H9 (cell line): ENCODE measurements around the gene HLX. TPM values are rescaled to one million over a fixed set of nuclear protein-coding genes. Genes with fewer than 3 reads are reported as not detected.

Experiments used
- DNase-seq: peaks from one replicate; pipeline ENCODE4 v3.0.0-alpha.2; 2017
- H2AFZ ChIP-seq: one replicate; pipeline ENCODE4 v1.6.1; 2013; ENCODE audit warnings: mild to moderate bottlenecking, low read length, control low read depth, moderate library complexity
- H2AK5ac ChIP-seq: 2 replicates; pipeline ENCODE4 v1.6.1; 2013; ENCODE audit warnings: low read length, control low read depth, mixed read lengths; ENCODE audit not compliant: insufficient read length
- H2BK120ac ChIP-seq: one replicate; pipeline ENCODE4 v1.6.1; 2013; ENCODE audit warnings: low read depth, mild to moderate bottlenecking, low read length, control low read depth, inconsistent platforms; ENCODE audit not compliant: poor library complexity, severe bottlenecking
- H2BK12ac ChIP-seq: 2 replicates; pipeline ENCODE4 v1.6.1; 2013; ENCODE audit warnings: low read length, control low read depth, mixed read lengths, low read depth; ENCODE audit not compliant: insufficient read length
- H2BK15ac ChIP-seq: 2 replicates; pipeline ENCODE4 v1.6.1; 2013; ENCODE audit warnings: low read depth, low read length, control low read depth
- H2BK20ac ChIP-seq: one replicate; pipeline ENCODE4 v1.6.1; 2013; ENCODE audit warnings: low read depth, mild to moderate bottlenecking, low read length, control low read depth, inconsistent platforms; ENCODE audit not compliant: poor library complexity, severe bottlenecking
- H2BK5ac ChIP-seq: 2 replicates; pipeline ENCODE4 v1.6.1; 2013; ENCODE audit warnings: low read length, control low read depth, mixed read lengths; ENCODE audit not compliant: insufficient read length
- H3K14ac ChIP-seq: 2 replicates; pipeline ENCODE4 v1.6.1; 2013; ENCODE audit warnings: low read length, control low read depth; ENCODE audit not compliant: insufficient read depth
- H3K18ac ChIP-seq: 2 replicates; pipeline ENCODE4 v1.6.1; 2013; ENCODE audit warnings: low read depth, mild to moderate bottlenecking, mixed read lengths, low read length, control low read depth; ENCODE audit not compliant: insufficient read length
- H3K23ac ChIP-seq: 2 replicates; pipeline ENCODE4 v1.6.1; 2013; ENCODE audit warnings: low read length, control low read depth, mixed read lengths, low read depth; ENCODE audit not compliant: insufficient read length
- H3K23me2 ChIP-seq: 2 replicates; pipeline ENCODE4 v1.6.1; 2013; ENCODE audit warnings: low read depth, mild to moderate bottlenecking, mixed read lengths, low read length, control low read depth; ENCODE audit not compliant: insufficient read length, poor library complexity, severe bottlenecking
- H3K27ac ChIP-seq: 2 replicates; pipeline ENCODE4 v1.5.1; 2013; ENCODE audit warnings: low read length, control low read depth, mixed read lengths, low read depth; ENCODE audit not compliant: insufficient read length
- H3K27me3 ChIP-seq: 2 replicates; pipeline ENCODE4 v1.6.1; 2013; ENCODE audit warnings: low read length, control low read depth, inconsistent platforms; ENCODE audit not compliant: insufficient read depth
- H3K4ac ChIP-seq: 2 replicates; pipeline ENCODE4 v1.6.1; 2013; ENCODE audit warnings: low read depth, mild to moderate bottlenecking, control low read depth, inconsistent platforms, low read length, moderate library complexity
- H3K4me1 ChIP-seq: 2 replicates; pipeline ENCODE4 v1.6.1; 2013; ENCODE audit warnings: low read length, control low read depth, inconsistent platforms; ENCODE audit not compliant: insufficient read depth
- H3K4me2 ChIP-seq: 2 replicates; pipeline ENCODE4 v1.6.1; 2013; ENCODE audit warnings: low read length, control low read depth, mixed read lengths; ENCODE audit not compliant: insufficient read length, insufficient read depth
- H3K56ac ChIP-seq: 2 replicates; pipeline ENCODE4 v1.6.1; 2013; ENCODE audit warnings: low read depth, mild to moderate bottlenecking, mixed read lengths, low read length, control low read depth; ENCODE audit not compliant: insufficient read length
- H3K79me1 ChIP-seq: 2 replicates; pipeline ENCODE4 v1.6.1; 2013; ENCODE audit warnings: low read depth, mild to moderate bottlenecking, moderate library complexity, low read length, control low read depth, inconsistent platforms; ENCODE audit not compliant: insufficient read depth, poor library complexity, severe bottlenecking
- H3K79me2 ChIP-seq: 2 replicates; pipeline ENCODE4 v1.6.1; 2013; ENCODE audit warnings: low read length, control low read depth, inconsistent platforms; ENCODE audit not compliant: insufficient read depth
- H3K9ac ChIP-seq: 2 replicates; pipeline ENCODE4 v1.6.1; 2013; ENCODE audit warnings: low read length, control low read depth, mixed read lengths; ENCODE audit not compliant: insufficient read length; ENCODE audit errors: extremely low read depth
- H3K9me3 ChIP-seq: one replicate; pipeline ENCODE4 v1.6.1; 2013; ENCODE audit warnings: low read depth, low read length, inconsistent platforms; ENCODE audit not compliant: control insufficient read depth
- H3T11ph ChIP-seq: one replicate; pipeline ENCODE4 v1.6.1; 2013; ENCODE audit warnings: mild to moderate bottlenecking, low read length, control low read depth, inconsistent platforms
- H4K20me1 ChIP-seq: one replicate; pipeline ENCODE4 v1.6.1; 2013; ENCODE audit not compliant: control insufficient read depth, insufficient read length, insufficient read depth
- H4K5ac ChIP-seq: 2 replicates; pipeline ENCODE4 v1.6.1; 2013; ENCODE audit warnings: low read depth, mild to moderate bottlenecking, mixed read lengths, low read length, control low read depth; ENCODE audit not compliant: insufficient read length
- H4K8ac ChIP-seq: replicated peaks from 2 replicates; pipeline ENCODE4 v1.6.1; 2013; ENCODE audit warnings: low read length, control low read depth, mixed read lengths, low read depth; ENCODE audit not compliant: insufficient read length
- H4K91ac ChIP-seq: 2 replicates; pipeline ENCODE4 v1.6.1; 2013; ENCODE audit warnings: low read depth, mild to moderate bottlenecking, moderate library complexity, mixed read lengths, low read length, control low read depth; ENCODE audit not compliant: insufficient read length
- H3K27ac Mint-ChIP-seq, 3 experiments: 2 replicates in 2 of 3; 3 replicates in 1 of 3; pipeline ENCODE4 v1.8.0; 2020 to 2021; ENCODE audit warnings: mixed read lengths in 3 of 3, mild to moderate bottlenecking in 1 of 3, moderate library complexity in 1 of 3
- H3K27me3 Mint-ChIP-seq: 2 replicates; pipeline ENCODE4 v1.8.0; 2021; ENCODE audit warnings: low read depth, mild to moderate bottlenecking, moderate library complexity, mixed read lengths
- H3K36me3 Mint-ChIP-seq, 3 experiments: 2 replicates in 2 of 3; 3 replicates in 1 of 3; pipeline ENCODE4 v1.8.0; 2020 to 2021; ENCODE audit warnings: low read depth in 3 of 3, mixed read lengths in 3 of 3; ENCODE audit not compliant: insufficient read depth in 1 of 3
- H3K4me1 Mint-ChIP-seq, 2 experiments: 2 replicates each; pipeline ENCODE4 v1.8.0; 2020; ENCODE audit warnings: mixed read lengths in 2 of 2
- H3K4me3 Mint-ChIP-seq, 2 experiments: 2 replicates in 1 of 2; 3 replicates in 1 of 2; pipeline ENCODE4 v1.8.0; 2020 to 2021; ENCODE audit warnings: mild to moderate bottlenecking in 2 of 2, mixed read lengths in 2 of 2, moderate library complexity in 1 of 2
- H3K9me3 Mint-ChIP-seq, 2 experiments: 2 replicates in 1 of 2; 3 replicates in 1 of 2; pipeline ENCODE4 v1.8.0; 2020; ENCODE audit warnings: mild to moderate bottlenecking in 2 of 2, mixed read lengths in 2 of 2, moderate library complexity in 1 of 2
- WGBS: extraction: QIAGEN DNeasy Blood & Tissue Kit; methylation state at CpG from one replicate; pipeline ENCODE4 v1.1.7; 2013; ENCODE audit warnings: missing lambda C conversion rate, low lambda C conversion rate, mixed read lengths; ENCODE audit not compliant: insufficient read length; ENCODE audit errors: extremely low coverage; 5-methylcytosine and 5-hydroxymethylcytosine counted together
- total RNA-seq: library from RNA; stranded (reverse); gene quantifications from 2 replicates; pipeline ENCODE4 v1.2.1, GENCODE V29; 2021
- TF ChIP-seq, protein P1 (sequence below): fragments of 200-600 bp; sonication (generic); conservative IDR thresholded peaks from 3 replicates; pipeline ENCODE4 v1.8.0; 2021; ENCODE audit warnings: antibody characterized with exemption, mild to moderate bottlenecking

The HLX gene
- total RNA-seq, 1 experiment from 2014 or later = 0.37 TPM

- Histone ChIP-seq H3K4me1 (no peaks in the 10 kb centered on the region), H3K23ac (no peak overlapping the region), H3K56ac (no peak overlapping the region), H3K9me3 (no peaks in the 10 kb centered on the region), H4K8ac (no peak overlapping the region), H4K20me1 (no peaks in the 10 kb centered on the region), H3K79me1 (no peaks in the 10 kb centered on the region), H3K27me3 (peaks cover 2% of the 10 kb centered on the region; the same call in 1 of the 2 replicates), H2BK15ac (no peak overlapping the region), H3K14ac (no peak overlapping the region), H3K18ac (no peak overlapping the region), H4K5ac (no peak overlapping the region), H2BK120ac (no peak overlapping the region), H4K91ac (no peak overlapping the region), H3K79me2 (no peaks in the 10 kb centered on the region), H3K4ac (no peak overlapping the region), H3K4me2 (no peak overlapping the region), H2BK5ac (no peak overlapping the region), H3K27ac (no peak overlapping the region), H3K9ac (no peak overlapping the region), H2BK12ac (no peak overlapping the region), H2AK5ac (no peak overlapping the region), H2AFZ (no peak overlapping the region), H2BK20ac (no peak overlapping the region), H3T11ph (no peak overlapping the region), H3K23me2 (no peaks in the 10 kb centered on the region)
- no peak for DNase-seq
- H3K27me3 Mint-ChIP-seq = peaks cover 47% of the 10 kb centered on the region
- no peak overlapping the region for H3K4me3 Mint-ChIP-seq
- no peaks in the 10 kb centered on the region for H3K9me3 Mint-ChIP-seq
- TF ChIP-seq, protein P1, sequence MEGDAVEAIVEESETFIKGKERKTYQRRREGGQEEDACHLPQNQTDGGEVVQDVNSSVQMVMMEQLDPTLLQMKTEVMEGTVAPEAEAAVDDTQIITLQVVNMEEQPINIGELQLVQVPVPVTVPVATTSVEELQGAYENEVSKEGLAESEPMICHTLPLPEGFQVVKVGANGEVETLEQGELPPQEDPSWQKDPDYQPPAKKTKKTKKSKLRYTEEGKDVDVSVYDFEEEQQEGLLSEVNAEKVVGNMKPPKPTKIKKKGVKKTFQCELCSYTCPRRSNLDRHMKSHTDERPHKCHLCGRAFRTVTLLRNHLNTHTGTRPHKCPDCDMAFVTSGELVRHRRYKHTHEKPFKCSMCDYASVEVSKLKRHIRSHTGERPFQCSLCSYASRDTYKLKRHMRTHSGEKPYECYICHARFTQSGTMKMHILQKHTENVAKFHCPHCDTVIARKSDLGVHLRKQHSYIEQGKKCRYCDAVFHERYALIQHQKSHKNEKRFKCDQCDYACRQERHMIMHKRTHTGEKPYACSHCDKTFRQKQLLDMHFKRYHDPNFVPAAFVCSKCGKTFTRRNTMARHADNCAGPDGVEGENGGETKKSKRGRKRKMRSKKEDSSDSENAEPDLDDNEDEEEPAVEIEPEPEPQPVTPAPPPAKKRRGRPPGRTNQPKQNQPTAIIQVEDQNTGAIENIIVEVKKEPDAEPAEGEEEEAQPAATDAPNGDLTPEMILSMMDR = peak; percentile 49; the same call in 2 of the 3 replicates
- peaks cover 7% of the 10 kb centered on the region in 2 experiments for H3K4me1 Mint-ChIP-seq
- no CpG with 5 or more reads among the region's 2 CpGs for WGBS
- no peak overlapping the region for H3K27ac Mint-ChIP-seq
- no peaks in the 10 kb centered on the region for H3K36me3 Mint-ChIP-seq
Observed at GRCh38 chr1:220908757-220909156, 29.5 kb downstream of the HLX start.
